Measurements from ENCODE around the gene MLH3.

- TF ChIP-seq RARB (CRISPR knock-in tag; IDR thresholded peaks at IDR 0.05) (no peak), ARNTL (CRISPR knock-in tag; IDR thresholded peaks at IDR 0.05; ENCODE audit: borderline replicate concordance, low read depth) (no peak), CREB5 (CRISPR knock-in tag; IDR thresholded peaks at IDR 0.05; ENCODE audit: low read depth) (no peak), ZFP30 (CRISPR knock-in tag; IDR thresholded peaks at IDR 0.05) (no peak), ZC3H10 (CRISPR knock-in tag; IDR thresholded peaks at IDR 0.05) (no peak), GLIS3 (CRISPR knock-in tag; IDR thresholded peaks at IDR 0.05) (no peak), ZFP3 (CRISPR knock-in tag; IDR thresholded peaks at IDR 0.05) (no peak), BACH2 (CRISPR knock-in tag; IDR thresholded peaks at IDR 0.05; ENCODE audit: borderline replicate concordance) (no peak), TCF4 (CRISPR knock-in tag; IDR thresholded peaks at IDR 0.05; ENCODE audit: borderline replicate concordance) (no peak), ZNF565 (CRISPR knock-in tag; conservative IDR thresholded peaks at IDR 0.05; ENCODE audit: low read depth) (no peak)
- TF ChIP-seq, protein P1, sequence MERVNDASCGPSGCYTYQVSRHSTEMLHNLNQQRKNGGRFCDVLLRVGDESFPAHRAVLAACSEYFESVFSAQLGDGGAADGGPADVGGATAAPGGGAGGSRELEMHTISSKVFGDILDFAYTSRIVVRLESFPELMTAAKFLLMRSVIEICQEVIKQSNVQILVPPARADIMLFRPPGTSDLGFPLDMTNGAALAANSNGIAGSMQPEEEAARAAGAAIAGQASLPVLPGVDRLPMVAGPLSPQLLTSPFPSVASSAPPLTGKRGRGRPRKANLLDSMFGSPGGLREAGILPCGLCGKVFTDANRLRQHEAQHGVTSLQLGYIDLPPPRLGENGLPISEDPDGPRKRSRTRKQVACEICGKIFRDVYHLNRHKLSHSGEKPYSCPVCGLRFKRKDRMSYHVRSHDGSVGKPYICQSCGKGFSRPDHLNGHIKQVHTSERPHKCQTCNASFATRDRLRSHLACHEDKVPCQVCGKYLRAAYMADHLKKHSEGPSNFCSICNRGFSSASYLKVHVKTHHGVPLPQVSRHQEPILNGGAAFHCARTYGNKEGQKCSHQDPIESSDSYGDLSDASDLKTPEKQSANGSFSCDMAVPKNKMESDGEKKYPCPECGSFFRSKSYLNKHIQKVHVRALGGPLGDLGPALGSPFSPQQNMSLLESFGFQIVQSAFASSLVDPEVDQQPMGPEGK (CRISPR knock-in tag; IDR thresholded peaks at IDR 0.05; ENCODE audit: borderline replicate concordance): no peak
- TF ChIP-seq, protein P2, sequence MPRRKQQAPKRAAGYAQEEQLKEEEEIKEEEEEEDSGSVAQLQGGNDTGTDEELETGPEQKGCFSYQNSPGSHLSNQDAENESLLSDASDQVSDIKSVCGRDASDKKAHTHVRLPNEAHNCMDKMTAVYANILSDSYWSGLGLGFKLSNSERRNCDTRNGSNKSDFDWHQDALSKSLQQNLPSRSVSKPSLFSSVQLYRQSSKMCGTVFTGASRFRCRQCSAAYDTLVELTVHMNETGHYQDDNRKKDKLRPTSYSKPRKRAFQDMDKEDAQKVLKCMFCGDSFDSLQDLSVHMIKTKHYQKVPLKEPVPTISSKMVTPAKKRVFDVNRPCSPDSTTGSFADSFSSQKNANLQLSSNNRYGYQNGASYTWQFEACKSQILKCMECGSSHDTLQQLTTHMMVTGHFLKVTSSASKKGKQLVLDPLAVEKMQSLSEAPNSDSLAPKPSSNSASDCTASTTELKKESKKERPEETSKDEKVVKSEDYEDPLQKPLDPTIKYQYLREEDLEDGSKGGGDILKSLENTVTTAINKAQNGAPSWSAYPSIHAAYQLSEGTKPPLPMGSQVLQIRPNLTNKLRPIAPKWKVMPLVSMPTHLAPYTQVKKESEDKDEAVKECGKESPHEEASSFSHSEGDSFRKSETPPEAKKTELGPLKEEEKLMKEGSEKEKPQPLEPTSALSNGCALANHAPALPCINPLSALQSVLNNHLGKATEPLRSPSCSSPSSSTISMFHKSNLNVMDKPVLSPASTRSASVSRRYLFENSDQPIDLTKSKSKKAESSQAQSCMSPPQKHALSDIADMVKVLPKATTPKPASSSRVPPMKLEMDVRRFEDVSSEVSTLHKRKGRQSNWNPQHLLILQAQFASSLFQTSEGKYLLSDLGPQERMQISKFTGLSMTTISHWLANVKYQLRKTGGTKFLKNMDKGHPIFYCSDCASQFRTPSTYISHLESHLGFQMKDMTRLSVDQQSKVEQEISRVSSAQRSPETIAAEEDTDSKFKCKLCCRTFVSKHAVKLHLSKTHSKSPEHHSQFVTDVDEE (CRISPR knock-in tag; IDR thresholded peaks at IDR 0.05): no peak
These were observed 85.6 kb downstream of the MLH3 start for GRCh38 chr14:74965486-74966153.
